Suppressor macrophage treated with lipopolysaccharide for 1 hour (primary cell): ENCODE results near the gene TBCK.
"Not testable (repeated sequence)": the region's sequence is repeated elsewhere in the genome, so short reads cannot be mapped to it uniquely, and the experiment has no call there.

Source experiments
- DNase-seq, 3 donors: peaks; one replicate each; pipeline ENCODE4 v3.0.0-alpha.2; 2020 to 2022

The TBCK gene

DNA sequence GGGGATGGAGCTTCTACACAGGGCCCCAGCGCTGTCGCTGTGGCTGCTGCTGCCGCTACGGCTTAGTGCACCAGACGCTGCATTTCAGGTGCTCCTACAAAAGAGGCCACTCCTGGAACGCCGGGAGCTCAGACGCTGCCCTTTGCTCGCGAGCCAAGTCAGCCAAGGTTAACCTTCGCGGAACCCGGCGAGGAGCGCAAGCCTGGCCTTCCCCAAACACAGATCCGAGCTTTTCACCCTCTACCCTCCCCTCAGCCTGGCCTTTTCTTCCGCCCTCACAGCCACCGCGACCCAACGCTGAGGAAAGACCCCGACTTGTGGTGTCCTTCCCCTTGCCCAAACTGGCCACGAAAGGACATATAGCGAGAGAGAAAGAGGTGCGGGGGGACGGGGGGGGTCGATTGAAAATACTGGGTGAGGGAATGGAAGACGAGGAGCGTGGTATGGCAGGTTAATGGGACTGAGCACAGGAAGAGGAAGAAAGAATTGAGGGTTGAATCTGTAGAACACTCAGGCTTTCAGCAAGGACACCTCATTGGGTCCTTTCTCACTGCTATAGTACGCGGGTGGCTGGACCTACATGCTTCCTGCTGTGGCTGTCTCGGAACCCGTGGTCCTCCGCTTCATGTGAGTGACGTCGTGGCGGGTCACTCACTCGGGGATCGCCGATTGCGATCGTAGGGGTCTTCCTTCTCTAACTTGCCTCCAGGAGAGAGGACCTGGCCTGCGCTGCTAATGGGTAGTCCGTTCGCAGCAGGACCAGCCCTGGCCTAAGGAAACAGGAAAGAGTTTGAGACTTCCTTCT, at the start of gene TBCK, which contains the start of gene AIMP1:
Gene TBCK (minus strand): TSS at position 242 of the 805 bp plus-strand sequence. CDS start 7,249 bp downstream, outside the sequence.
Gene AIMP1 (plus strand): TSS at position 583 of the 805 bp plus-strand sequence. CDS start 8,460 bp downstream, outside the sequence.
- peak; percentile 93 to 95 (median 93) for DNase-seq

DNA sequence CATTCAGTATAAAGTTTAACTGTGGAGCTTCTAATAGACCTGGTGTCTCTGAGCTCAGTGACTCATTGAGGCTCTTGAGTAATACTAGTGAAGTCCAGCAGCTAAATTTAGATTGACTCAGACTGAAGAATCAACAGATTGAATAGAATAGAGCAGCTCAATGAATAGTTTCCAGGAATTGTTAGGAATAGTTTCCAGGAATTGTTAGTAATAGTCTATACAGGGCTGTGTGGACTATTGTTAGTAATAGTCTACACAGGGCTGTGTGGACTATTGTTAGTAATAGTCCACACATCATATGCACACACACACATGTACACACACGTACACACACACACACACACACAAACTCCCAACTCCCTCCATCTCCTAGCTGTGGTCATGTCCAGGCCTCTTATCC, 49.6 kb upstream of the TBCK start:
- peak; percentile 64 to 91 (median 90) for DNase-seq

DNA sequence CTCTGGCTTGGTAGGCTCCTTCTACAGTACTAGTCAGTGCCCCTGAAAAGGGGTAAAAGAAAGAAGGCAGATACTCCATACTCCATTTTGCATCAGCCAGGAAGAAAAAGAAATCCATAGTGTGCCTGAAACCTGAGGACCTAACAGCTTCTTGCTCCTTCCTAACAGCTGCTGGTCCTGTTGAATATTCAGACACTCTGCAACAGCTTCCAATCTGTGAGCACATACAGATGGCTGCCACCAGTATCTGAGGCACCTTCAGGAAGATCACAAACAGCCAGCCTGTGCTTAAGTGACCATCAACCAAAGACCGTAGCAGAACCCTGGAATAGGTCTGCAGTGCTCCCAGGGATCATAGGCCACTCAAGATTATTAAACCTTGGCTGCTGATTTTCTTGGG, 48.3 kb upstream of the TBCK start:
- DNase-seq = no peak

DNA sequence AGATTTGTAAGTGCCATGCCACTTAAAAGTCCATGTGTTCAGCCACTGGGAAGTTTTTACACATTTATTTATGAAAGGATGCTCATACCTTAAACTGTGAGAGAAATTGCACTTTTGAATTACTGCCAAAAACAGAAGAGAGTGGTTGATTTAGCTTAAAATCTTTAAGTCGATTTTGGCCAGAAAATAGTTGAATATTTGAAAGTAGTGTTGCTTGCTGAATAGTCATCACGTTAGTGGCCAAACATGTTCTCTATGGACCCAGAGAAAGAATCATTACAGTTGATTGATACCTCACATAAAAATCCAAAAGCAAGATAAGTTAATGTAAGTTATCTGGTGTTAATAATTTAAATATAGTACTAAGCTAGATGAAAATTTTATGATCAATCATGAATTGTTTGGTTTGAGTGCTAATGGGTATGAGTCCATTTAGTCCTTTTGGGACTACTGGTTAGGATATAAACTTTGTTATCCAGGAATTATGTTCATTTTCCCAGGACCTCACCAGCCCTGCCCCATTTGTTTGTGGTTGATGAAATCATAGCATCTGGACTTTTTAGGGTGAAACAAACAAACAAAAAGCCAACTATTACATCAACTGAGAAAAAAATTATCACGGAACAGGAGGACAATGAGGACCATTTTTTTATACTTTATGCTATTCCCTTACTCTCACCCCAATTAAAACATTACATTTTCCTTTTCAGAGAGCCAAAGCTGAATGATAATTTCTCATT, 46.2 kb upstream of the TBCK start:
- DNase-seq = no peak

DNA sequence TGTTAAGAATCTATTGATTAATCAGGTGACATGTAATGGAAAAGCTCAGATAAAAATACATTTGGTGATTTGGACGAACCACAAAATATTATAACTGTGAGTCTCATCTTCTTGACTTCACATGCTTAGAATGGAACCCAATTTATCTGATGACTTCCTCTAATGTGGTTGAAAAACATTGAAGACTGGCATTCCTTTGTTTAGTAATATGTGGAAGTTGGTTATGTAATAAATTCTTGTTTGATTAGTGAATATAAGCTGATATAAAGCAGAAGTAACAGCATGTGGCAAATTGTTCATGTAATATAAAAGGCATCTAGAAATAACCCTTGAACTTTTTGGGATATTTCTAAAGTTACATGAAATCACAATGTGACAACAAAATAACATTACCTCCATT, 42.9 kb upstream of the TBCK start:
- peak; percentile 3 to 64 (median 47) for DNase-seq

DNA sequence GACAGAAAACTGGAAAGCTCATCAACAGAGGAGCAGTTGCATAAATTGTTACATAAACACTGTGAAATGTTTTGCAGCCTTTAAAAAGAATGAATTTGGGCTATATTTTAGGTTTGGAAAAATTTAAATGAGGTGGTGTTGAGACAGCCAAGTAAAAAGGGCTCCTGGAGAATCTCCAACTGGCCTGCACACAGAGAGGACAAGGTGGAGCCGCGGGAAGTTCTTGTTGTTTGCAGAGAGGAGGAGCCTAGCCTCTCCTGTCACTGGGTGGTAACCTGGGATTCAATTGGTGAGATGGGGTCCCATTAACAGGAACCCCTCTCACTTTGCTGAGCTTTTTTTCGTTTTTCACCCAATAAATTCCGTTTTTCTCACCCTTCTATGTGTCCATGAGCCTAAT, 39.2 kb upstream of the TBCK start:
- no peak for DNase-seq

DNA sequence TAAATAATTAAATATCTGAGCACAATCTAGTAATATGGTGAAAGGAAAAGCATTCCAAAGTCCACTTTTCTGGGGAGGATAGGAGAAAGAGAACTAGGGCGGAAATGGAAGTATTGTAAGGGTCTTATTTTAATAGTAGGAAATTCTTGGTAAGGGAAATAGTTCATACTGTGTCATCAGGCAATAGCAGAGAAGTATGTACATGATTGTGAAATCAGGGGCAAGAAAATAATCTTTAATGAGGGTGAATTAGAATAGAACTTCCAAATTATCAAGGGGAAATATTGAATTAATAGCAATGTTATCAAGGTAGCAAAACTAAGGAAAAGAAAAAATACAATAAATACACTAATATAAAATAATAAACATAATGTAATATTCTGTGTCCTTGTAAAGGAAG, 37.8 kb upstream of the TBCK start:
- DNase-seq = no peak

DNA sequence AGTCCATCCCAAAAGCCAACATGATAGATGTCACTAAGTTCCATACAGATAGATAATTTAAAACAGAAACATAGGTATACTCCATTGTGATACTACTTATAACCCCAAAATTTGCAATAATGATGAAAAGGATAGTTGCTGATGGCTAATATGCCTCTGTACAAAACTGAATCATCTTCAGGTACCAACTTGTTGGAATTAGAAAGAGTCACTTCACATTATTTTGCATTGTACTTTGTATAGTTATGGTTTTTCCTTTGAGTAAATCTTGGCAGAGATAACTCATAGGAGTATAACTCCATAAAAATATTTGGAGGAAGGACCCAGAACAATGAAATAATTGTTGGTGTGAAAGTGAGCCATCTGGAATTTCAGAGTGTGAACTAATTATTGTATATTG, 35.0 kb upstream of the TBCK start:
- DNase-seq = no peak

DNA sequence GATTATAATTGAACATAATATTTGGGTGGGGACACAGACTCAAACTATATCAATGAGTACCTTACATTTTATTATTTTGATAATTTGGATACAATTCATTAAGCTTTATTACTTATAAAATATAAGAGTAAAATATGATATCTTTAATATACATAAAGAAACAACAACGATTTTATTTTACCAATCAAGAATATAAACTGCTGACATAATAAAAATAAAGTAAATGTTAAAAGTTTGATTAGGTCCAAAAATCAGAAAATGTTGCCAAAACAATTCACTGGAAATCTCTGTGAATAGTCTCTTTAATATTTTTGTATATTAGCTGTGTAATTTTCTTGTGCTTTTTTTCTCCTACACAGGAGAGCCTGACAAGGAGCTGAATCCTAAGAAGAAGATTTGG, 31.2 kb upstream of the TBCK start:
- DNase-seq = no peak

DNA sequence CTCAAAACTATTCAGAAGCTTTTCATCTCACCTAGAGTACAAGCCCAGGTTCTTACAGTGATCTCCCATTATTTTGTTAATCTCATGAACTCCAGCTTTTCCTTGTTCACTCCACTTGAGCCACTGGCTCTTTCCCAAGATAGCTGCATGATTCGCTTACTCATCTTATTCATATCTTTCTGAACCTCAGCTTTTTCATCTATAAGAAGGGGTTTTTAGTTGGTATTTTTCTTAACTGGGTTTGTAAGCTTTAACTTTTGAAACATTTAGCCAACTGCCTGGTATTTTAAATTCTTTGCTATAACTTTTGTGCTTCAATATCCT, 28.6 kb upstream of the TBCK start:
- DNase-seq = no peak

DNA sequence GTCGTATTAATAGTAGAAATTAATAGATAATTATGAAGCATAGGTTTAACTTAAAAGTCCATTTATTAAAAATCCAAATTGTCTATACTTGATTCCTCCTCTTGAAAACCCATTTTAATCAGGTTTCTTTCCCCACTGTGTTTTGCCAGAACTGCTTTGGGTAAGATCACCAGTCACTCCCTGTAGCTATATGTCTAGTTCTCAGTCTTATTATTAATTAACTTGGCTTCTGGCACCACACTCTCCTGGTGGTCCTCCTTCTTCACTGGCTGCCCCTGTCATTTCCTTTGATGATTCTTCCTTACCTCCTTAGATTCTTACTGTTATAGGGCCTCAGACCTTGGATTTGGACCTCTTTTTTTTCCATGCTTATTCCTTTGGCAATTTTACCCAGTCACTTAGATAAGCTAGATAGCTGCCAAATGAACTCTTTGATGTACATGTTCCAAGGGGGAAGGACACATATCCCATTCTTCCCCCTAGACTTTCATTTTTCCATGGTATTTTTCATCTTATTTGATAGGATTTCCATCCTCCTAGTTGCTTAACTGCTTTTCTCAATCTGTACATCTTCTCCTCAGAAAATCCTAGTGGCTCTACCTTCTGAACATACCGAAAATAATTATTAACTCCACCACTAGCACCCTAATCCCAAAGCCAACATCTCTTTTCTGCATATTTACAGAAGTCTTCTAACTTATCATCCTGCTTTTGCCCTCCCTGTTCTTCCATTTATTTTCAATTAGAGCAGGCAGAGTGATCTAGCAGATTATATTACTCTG, 28.0 kb upstream of the TBCK start:
- no peak for DNase-seq

DNA sequence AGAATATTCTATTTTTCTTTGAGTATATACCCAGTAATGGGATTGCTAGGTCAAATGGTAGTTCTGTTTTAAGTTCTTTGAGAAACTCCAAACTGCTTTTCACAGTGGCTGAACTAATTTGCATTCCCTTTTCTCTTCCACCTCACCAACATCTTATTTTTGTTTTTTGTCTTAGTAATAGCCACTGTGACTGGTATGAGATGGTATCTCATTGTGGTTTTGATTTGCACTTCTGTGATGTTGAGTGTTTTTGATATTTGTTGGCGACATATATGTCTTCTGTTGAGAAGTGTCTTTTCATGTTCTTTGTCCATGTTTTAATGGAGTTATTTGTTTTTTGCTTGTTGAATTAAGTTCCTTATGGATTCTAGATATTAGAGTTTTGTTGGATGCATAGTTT, 24.8 kb upstream of the TBCK start:
- DNase-seq = no peak

DNA sequence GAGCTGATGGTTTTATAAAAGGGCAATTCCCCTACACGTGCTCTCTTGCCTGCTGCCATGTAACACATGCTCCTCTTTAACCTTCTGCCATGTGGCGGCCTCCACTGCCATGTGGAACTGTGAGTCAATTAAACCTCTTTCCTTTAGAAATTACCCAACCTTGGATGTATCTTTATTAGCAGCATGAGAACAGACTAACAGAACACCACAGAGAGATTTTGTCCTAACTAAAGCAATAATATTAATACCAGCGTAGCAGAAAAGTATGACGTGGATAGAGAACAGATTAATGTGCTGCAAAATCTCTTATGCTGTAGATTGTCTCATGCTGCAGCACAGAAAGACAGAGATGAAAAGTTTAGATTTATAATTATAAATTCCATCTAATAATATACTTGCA, 23.4 kb upstream of the TBCK start:
- DNase-seq = no peak

DNA sequence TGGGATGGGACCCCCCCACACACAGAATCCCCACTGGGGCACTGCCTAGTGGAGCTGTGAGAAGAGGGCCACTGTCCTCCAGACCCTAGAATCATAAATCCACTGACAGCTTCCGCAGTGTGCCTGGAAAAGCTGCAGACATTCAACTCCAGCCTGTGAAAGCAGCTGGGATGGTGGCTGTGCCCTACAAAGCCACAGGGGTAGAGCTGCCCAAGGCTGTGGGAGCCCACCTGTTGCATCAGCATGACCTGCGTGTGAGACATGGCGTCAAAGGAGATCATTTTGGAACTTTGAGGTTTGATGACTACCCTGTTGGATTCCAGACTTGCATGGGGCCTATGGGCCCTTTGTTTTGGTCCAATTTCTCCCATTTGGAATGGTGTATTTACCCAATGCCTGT, 22.7 kb upstream of the TBCK start:
- no peak for DNase-seq

DNA sequence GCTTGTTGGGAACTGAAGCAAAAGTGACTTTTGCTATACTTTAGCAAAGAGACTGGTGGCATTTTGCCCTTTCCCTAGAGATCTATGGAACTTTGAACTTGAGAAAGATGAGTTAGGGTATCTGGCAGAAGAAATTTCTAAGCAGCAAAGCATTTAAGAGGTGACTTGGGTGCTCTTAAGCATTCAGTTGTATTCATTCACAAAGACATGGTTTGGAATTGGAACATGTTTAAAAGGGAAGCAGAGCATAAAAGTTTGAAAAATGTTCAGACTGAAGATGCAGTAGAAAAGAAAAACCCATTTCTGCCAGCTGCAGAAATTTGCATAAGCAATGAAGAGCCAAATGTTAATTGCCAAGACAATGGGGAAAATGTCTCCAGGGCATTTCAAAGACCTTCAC, 21.9 kb upstream of the TBCK start:
- no peak for DNase-seq

DNA sequence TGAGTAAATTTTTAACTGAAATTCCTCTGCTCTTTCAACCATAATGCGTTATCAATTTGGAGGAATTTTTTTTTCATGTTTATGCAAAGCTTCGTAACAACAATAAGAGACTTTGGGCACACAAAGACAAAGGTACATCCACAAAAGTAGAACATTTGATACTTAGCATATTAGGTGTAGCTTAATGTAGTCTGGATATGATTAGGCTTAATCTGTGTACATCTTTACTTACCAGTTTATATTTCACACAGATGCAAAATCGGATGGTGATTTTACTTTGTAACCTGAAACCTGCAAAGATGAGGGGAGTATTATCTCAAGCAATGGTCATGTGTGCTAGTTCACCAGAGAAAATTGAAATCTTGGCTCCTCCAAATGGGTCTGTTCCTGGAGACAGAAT, 20.6 kb upstream of the TBCK start:
- DNase-seq = no peak

DNA sequence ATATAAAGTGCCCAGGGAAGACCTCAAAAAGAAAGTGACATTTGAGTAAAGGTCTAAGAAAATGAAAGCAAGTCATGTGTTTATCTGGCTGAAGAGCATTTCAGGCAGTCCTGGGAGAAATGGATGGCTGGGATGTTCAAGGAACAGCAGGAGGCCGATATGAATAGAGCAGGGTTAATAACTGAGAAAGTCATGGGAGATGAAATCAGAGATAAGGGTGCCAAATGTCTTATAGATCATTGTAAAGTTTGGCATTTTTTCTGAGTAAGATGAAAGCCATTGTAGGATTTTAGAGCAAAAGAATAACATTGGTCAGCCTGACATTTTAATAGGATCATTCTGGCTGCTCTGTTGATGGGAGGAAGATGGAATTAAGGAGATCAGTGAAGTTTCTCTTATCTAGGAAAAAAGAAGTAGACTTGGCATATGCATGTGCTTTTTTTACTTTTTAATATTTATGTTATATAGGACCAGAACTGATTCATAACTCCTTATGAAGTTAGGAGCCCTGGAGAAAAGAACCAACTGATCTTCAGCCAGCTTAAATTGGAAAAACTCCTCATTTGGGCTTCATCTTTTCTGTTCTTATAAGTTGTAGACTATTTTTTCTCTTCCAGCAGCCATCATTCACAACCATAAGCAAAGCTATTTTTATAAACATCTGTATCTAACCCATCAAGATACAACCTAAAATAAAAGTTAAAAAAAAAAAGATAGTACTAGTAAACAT, 18.9 kb upstream of the TBCK start:
- DNase-seq = no peak

DNA sequence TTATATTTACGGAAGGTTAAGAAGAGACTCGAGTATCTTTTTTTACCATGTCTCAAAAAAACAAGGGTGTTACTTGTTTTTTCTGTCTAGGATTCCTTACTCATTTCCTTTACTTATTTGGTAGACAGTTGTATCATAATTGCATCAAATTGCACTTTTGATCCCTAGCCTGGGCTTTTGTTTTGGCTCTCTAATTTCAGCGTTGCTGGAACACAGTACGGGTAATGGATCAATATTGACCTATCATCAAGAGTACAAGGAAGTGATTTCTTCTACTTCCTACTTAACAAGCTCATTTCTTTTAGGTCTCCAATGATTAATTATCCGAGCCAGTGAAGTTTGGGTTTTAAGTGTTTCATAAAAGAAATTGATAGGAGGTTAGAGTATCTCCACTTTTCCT, 17.2 kb upstream of the TBCK start:
- no peak for DNase-seq

DNA sequence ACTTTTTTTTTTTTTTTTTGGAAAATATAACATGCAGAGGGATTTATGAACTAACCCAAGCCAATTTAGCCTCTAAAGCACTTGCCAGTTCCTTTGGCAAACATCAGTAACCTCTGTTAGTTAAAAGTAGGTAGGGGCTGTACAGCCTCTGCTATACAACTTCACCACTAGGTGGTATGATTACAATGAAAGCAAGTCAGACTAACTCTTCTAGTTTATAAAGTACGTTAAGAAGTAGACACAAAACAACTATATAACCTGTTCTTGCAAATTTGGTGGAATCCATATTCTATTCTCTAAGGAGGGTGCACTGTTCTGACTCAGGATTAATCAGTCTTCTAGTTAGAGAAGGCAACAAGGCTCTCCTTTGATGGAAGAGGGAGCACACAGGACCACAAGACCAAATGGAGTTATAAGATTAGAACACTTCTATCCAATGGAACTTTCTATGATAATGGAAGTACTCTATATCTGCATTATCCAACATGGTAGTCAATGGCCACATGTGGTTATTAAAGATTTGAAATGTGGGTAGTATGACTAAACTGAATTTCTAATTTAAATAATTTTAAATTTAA, 13.1 kb upstream of the TBCK start:
- peak; percentile 22 to 47 (median 27) for DNase-seq

DNA sequence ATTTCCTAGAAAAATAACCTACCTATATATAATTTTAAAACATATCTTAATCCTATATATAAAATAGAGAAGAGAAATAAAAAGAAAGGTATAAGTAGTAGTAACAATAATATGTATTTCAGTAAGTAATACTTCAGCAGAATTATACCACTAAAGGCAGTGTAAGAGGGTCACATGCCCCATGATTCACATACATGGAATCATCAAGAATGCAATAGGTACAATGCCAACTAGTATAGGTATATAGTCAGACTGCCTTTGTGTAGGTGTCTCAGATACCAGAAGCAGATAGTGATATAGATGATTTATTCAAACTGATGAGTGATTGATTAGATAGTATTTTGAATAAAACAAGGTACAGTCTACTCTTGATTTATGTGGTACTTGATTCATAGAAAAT, 9.8 kb upstream of the TBCK start:
- DNase-seq = no peak

DNA sequence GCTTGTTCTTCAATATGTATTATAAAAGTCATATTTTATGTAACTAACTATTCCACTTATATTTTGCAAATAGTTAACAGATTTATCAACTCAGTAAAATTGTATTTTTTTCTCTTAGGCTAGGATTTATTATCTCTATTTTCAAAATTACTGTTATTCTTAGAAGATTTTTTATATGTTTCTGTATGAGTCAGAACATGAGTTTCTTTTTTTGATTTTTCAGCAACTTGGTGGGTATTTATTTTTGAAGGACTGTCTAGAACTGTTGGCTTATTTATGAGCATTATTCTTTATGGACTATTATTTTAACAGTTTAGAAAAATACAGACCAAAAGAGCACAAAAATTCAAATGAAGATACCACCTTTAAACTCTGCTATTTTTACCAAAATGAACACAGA, 7.1 kb upstream of the TBCK start:
- no peak for DNase-seq

DNA sequence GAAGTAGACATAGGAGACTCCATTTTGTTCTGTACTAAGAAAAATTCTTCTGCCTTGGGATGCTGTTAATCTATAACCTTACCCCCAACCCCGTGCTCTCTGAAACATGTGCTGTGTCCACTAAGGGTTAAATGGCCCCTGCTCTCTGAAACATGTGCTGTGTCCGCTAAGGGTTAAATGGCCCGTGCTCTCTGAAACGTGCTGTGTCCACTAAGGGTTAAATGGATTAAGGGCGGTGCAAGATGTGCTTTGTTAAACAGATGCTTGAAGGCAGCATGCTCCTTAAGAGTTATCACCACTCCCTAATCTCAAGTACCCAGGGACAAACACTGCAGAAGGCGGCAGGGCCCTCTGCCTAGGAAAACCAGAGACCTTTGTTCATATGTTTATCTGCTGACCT, 5.8 kb upstream of the TBCK start:
- DNase-seq = not testable (repeated sequence)

DNA sequence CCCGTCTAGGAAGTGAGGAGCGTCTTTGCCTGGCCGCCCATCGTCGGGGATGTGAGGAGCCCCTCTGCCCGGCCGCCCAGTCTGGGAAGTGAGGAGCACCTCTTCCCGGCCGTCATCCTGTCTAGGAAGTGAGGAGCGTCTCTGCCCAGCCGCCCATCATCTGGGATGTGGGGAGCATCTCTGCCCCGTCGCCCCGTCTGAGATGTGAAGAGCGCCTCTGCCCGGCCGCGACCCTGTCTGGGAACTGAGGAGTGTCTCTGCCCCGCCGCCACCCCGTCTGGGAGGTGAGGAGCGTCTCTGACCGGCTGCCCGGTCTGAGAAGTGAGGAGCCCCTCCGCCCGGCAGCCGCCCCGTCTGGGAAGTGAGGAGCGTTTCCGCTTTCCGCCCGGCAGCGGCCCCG, 5.2 kb upstream of the TBCK start:
- DNase-seq = not testable (repeated sequence)
